Erythroblast (primary cell): ENCODE data around the gene UGT1A5.
"Not testable (repeated sequence)": the region's sequence is repeated elsewhere in the genome, so short reads cannot be mapped to it uniquely, and the experiment has no call there.

Experiments
- DNase-seq, 2 experiments: peaks; one replicate each; lab custom pipeline; 2025; lab: John Stamatoyannopoulos, UW
- GATA1 ChIP-seq: IDR thresholded peaks from 2 replicates; pipeline ENCODE4 v1.6.1; 2011; ENCODE audit warnings: low read depth, mild to moderate bottlenecking, control low read depth, low read length, moderate library complexity
- POLR2A ChIP-seq: IDR thresholded peaks from 2 replicates; pipeline ENCODE4 v1.6.1; 2011; ENCODE audit warnings: mild to moderate bottlenecking, low read length

UGT1A5 gene

GRCh38 chr2:233686928-233687327 is 25.8 kb upstream of the UGT1A5 start:
- DNase-seq = peak; percentile 25 to 57
- TF ChIP-seq GATA1 (no peak), POLR2A (no peak)

GRCh38 chr2:233688341-233688740 is 24.4 kb upstream of the UGT1A5 start:
- DNase-seq = no peak
- TF ChIP-seq GATA1 = no peak

DNA sequence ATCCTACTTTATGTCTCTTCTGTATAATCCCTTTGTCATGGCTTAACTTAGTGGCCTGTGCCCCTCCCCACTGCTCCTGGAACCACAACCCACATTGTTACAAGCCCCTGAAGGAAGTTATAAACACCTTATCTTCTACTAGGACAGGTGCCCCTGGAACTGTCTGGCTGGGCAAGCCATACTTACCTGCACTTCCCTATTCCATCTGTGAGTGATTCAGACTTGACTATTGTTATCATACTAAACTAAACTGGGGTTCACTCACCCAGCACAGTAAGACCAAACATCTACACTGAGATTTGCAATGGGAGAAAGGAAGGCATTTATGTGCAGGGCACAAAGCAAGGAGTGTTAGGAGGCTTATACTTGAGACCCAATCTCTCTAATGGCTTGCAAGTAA is 23.7 kb upstream of the UGT1A5 start:
- DNase-seq = no peak
- no peak for TF ChIP-seq POLR2A
- TF ChIP-seq GATA1 = no peak

GRCh38 chr2:233689501-233689900 is 23.2 kb upstream of the UGT1A5 start:
- DNase-seq = peak; percentile 17 to 52
- TF ChIP-seq GATA1 (no peak), POLR2A (no peak)

- no peak for DNase-seq
- TF ChIP-seq POLR2A = no peak
- TF ChIP-seq GATA1 = no peak
These were observed 22.3 kb upstream of the UGT1A5 start for GRCh38 chr2:233690444-233690843.

DNA sequence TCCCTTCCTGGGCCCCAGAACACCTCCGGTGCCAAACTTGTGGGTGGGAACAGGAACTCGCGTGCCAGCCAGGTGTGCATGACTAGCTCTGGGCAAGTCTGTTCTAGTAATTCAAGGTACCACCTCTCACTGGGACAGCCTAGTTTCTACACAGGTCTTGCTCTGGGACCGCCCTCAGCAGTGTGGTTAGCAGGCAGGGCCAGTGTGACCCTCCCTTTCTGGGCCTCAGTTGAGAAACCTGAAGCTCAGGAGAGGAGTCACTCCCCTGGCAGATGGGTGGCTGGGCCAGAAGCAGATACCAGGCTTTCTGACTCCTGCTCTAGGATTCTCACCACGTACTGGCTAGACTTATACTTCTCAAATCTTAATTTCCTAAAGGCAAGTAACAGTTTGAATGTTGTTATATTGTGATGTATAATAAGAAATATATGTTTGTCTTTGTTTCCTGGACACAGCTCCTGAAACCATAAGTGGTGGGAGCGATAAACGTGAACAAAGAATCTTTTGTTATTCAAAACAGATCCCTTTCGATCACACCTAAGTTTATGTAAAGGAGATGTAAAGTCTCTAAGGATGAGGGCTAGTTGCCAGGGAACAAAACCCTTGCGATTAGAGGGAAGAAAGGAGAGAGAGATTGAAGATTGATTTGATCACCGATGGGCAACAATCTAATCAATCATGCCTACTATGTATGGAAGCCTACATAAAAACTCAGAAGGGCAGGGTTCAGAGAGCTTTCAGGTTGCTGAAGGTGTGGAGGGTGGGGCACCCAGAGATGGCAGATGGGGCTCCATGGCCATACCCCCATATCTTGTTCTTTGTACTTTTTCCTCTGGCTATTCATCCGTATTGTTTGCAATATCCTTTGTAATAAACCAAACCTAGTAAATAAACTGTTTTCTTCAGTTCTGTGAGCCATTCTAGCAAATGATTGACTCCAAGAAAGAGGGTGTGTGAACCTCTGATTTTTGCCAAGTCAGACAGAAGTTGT is 21.0 kb upstream of the UGT1A5 start:
- DNase-seq = peak; percentile 10 to 24
- no peak for TF ChIP-seq GATA1
- TF ChIP-seq POLR2A = no peak

DNA sequence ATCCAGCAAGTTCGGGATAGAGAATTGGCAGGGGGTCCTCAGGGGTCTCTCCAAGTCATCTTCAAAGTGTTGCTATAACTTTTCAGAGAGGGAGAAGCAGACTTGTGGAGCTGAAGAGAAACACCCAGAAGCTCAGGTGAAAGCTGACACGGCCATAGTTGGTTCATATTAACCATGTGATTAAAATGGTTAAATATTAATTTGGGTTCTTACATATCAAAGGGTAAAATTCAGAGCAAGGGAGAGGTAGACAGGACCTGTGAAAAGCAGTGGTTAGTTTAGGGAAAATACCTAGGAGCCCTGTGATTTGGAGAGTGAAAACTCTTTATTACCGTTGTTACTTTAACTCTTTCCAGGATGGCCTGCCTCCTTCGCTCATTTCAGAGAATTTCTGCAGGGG is 20.1 kb upstream of the UGT1A5 start, which contains the start of gene UGT1A6:
Gene UGT1A6, plus strand, starts transcription at position 243 of the 400 bp plus-strand sequence. Its CDS starts 115 bp downstream, at position 358.
- no peak for DNase-seq
- no peak for TF ChIP-seq POLR2A
- no peak for TF ChIP-seq GATA1

DNA sequence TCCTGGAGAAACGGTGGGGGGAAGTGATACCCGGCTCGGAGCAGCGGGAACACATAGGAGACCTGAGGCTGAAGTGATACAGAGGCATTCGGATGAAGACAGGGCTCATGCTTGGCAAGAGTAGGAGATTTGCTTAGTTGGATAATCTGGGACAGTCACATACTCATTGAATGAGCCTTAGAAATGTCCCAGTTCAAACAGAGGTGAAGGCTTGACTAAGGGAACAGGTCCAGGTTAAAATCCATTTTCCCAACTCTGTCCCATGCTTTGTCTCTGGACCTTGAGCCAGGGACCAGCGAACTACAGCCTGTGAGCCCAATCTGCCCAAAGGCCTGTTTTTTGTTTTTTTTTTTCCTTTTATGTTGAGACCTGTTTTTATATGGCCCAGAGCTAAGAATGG is 18.7 kb upstream of the UGT1A5 start:
- no peak for DNase-seq
- TF ChIP-seq GATA1 (no peak), POLR2A (no peak)

DNA sequence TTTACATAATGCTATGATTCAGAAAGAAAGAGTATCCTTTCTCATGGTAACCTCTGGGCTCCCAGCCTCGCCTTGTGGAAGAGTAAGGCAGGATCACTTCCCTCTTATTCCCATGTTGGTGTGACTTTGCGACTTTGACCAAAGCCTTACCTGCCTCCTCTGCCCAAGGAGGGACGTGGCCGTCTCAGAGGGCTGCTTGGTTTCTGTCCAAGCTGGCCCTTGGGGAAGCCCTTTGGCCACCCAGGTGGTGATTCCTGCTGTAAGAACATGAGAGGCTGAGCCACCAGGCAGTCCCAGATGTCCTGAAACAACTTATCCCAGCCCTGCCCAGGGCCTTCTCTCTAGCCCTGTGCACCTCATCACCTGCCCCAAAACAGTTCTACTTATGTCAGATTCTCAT is 14.0 kb upstream of the UGT1A5 start:
- DNase-seq = no peak
- TF ChIP-seq POLR2A (no peak), GATA1 (no peak)

DNA sequence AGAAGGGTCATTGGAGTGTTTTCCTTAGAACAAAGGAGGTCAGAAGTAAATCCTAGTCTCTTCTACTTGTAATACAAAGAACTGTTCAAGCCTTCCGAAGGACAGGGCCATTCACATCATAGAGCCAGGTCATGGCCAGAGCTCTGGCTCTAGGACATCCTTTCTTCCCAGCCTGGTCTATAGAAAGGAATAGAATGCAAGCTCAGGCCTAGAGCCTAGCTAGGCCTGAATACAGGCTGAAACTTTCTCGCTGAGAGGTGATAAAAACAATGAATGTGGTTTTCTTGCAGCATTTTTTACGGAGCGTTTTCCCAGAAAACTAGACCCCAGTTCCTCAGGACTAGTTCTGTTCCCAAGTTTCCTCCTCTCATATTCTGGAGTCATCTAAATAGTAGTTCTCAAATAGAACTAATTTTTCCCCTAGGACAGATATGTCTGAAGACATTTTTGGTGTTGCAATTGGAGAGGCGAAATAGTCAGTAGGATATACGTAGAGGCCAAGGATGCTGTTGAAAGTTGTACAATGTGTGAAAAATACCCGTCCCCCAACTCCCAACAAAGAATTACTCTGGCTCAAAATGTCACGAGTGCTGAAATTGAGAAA is 13.2 kb upstream of the UGT1A5 start:
- TF ChIP-seq POLR2A (no peak), GATA1 (no peak)
- no peak for DNase-seq

DNA sequence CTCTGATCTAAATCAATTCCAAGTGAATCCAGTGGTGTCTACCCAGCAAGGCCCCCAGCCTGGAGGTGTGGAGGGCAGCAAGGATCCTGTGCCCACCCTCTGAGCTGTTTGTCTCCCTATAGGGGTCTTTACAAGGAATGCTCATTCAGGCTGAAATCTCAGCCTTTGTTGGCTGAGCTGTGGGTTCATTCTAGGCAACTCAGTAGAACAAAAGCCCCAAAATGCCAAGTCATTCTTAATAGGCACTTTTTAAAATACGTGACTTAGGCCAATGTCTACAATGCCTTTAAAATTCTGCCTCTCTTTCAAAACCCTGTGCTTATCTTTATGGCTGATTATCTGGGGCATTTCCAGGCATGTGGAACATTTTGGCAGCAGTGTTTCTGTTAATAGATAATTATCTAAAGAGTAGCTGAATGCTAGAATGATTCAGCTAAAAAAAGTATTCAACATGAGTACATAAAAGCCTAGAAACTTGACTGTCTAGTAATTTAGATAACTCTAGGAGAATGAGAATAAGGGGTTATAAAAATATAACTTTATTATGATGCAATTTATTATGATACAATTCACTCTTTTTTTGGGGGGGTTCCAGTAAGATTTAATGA is 12.6 kb upstream of the UGT1A5 start:
- TF ChIP-seq POLR2A (no peak), GATA1 (peak; percentile 54)
- peak; percentile 78 to 93 for DNase-seq

DNA sequence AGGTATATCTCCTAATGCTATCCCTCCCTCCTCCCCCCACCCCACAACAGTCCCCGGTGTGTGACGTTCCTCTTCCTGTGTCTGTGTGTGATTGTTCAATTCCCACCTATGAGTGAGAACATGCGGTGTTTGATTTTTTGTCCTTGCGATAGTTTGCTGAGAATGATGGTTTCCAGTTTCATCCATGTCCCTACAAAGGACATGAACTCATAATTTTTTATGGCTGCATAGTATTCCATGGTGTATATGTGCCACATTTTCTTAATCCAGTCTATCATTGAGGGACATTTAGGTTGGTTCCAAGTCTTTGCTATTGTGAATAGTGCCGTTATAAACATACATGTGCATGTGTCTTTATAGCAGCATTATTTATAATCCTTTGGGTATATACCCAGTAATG is 11.9 kb upstream of the UGT1A5 start:
- DNase-seq = not testable (repeated sequence)

- no peak for DNase-seq
- TF ChIP-seq GATA1 = no peak
- no peak for TF ChIP-seq POLR2A
These were observed 10.5 kb upstream of the UGT1A5 start for GRCh38 chr2:233702238-233702637.

- TF ChIP-seq GATA1 = no peak
- no peak for TF ChIP-seq POLR2A
- no peak for DNase-seq
These were observed 6.7 kb upstream of the UGT1A5 start for GRCh38 chr2:233705911-233706506.
